Suppressor macrophage (primary cell): Measurements from ENCODE around the gene MAGI1.

ENCODE experiments used
- DNase-seq, 4 experiments: peaks; one replicate each; pipeline ENCODE4 v3.0.0-alpha.2; 2020 to 2022

MAGI1 gene

DNA sequence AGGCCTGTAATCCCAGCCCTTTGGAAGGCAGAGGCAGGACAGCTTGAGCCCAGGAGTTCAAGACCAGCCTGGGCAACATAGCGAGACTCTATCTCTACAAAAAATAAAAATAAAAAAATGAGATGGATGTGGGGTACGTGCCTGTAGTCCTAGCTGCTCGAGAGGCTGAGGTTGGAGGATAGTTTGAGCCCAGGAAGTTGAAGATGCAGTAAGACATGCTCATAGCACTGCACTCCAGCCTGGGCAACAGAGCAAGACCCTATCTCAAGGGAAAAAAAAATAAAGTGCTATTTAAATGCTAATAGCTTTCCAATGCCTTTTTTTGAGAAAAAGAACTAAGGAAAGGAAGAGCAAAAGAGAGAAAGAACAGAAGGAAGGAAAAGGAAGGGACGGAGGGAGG lies 94.5 kb downstream of the MAGI1 start:
- DNase-seq: no peak

DNA sequence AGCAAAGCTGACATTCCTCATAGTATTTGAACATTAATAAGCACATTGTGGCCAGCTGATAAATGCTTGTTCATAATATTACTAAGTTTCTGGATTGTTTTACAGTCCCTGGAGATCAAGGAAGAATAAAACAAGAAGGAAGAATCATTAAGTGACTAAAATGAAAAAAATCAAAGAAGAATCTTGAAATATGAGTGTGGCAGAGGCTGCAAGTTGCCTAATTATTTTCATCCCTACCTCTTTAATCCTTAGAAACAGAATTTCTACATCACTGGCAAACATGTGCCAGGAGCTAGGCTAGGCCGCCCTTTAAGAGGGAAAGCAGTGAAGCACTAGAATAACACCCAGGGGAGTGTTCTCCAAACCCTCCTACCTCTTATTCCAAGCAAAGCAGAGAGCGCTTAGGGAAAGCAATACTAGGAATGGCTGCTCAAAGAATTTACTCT lies 98.9 kb downstream of the MAGI1 start:
- DNase-seq: no peak

DNA sequence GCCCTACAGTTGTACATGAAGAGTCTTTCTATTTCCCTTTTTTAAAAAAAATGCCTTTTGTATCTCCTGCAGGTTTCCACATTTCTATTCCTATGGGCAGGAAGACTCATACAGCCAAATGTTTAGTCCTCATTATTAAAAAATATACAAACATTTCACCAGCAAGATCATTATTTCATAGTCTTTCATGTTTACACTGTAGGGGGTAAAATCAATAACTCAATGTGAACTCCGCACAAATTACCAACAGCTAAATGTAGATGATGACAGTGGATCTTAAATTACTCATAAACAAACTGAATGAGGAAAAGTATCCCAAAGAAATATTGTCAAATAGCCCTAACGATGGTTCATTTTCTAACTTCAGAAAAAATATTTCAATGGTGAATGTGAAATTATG lies 99.5 kb downstream of the MAGI1 start:
- no peak for DNase-seq

DNA sequence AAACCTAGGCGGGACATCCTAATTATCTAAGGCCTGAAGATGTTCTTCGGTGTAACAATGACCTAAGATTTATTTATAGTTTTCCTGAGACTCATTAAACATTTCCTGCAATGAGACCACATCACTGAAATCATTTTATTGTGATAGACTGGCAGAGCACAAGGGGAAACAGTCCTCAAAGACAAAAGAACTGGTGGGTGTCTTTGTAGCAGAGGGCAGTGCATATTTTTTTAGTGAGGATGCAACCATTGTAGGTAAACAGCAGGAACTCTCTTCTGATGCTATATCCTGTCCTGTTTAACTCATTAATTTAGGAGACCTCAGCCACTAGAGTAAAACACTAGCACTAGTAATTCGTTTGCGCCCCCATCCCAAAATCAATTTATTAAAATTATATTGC lies 100.0 kb downstream of the MAGI1 start:
- no peak for DNase-seq

DNA sequence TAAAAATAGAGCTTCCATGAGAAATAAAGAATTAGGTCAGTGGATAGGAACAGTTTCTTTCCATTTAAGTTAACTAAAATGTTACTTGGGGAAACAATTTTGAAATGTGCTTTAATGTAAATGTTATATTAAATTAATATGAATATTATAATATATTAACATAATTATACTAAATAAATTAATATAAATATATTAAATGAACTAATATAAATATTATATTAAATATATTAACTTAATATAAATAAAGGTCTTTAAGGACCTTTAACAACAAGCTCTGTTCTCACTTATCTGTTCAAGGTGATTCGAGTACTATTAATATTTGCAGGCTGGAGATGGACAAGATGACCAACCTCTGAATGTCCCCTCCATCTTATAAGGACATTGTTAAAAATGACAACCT lies 100.6 kb downstream of the MAGI1 start:
- DNase-seq: no peak

DNA sequence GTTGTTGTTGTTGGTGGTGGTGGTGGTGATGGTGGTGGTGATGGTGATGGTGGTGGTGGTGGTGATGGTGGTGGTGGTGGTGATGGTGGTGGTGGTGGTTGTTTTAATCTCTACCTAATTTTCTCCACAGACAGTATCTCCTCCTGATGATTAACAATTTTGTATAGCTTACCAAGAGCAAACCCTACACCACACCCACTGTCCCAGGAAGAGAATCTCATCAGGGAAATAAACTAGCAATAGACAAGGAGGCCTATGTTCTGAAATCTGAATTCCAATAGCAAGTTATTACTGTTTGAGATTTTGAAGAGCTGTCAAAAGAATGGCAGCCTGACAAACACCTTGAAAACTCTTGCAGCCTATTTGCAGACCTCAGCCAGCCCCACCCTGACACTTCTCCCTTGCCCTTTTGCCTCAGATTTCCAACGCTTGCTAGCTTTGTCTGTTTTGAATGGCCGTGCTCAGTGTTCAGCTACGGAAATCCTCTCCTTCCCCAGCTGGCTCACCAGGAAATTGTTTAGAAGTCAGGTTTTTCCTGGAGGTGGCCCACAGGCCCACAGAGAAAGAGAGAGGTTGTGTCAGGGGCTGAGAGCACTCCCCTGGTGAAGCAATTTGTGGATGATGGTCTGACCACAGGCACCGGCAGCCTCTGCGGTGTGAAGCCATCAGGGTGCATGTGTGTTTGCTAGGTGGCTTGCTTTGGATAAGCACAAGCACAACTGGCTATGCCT lies 101.6 kb downstream of the MAGI1 start:
- DNase-seq: no peak

DNA sequence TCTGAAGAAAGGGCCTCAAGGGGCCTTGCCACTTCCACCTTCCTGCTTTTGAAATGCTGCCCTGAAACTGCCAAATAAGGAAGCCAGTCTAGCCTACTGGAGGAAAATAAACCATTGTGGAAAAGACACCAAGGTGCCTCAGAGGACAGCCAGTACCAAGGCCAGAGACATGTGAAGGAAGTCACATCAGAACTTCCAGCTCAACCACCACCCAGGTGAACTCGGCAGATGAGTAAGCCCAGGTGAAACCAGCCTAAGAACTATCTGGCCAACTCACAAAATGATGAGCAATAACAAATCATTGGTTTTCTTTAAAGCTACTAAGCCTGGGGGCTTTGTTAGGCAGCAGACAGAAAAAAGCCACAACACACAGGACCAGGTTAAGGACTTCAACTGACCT lies 103.0 kb downstream of the MAGI1 start:
- no peak for DNase-seq

DNA sequence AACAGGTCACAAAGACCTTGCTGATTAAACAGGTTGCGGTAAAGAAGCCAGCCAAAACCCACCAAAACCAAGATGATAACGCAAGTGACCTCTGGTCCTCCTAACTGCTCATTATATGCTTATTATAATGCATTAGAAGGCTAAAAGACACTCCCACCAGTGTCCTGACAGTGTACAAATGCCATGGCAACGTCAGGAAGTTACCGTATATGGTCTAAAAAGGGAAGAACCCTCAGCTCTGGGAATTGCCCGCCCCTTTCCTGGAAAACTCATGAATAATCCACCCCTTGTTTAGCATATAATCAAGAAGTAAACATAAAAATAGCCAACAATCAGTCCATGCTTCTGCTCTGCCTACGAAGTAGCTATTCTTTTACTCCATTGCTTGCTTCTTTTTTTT lies 108.1 kb downstream of the MAGI1 start:
- DNase-seq: no peak

DNA sequence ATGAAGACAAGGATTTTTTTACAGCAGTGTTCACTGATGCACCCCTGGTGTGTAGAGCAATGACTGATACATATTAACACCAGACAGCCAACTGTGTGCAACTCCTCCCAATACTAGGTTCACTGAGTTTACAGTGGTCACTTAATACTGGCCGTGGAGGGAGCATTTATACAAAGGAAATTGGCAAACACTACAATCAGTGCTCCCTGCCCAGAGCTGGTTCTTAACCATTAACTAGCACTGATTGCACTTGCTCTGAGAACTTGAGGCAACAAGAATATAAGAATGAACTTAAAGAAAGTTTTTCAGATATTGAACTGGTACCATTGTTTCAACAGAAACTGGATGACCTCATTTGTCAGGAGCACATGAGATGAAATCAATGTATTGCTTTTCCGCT lies 110.6 kb downstream of the MAGI1 start:
- DNase-seq: no peak

DNA sequence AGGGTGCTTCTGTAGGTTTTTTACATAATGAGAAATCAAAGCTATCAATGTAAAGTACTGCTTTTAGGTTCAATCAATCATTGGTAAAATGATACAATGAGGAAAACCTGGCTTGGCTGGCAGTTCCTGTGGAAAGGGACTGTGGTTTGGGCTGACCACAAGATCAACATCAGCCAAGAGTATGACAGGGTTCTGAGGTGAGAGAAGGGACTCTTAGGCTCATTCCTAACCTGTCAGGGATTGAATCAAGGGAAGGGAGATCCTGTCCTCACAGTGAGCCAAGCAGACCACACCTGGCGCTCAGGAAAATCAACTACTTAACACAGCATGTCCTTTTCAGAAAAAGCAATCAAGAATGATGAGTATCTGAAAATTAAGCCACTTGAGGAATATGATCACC lies 111.1 kb downstream of the MAGI1 start:
- no peak for DNase-seq

DNA sequence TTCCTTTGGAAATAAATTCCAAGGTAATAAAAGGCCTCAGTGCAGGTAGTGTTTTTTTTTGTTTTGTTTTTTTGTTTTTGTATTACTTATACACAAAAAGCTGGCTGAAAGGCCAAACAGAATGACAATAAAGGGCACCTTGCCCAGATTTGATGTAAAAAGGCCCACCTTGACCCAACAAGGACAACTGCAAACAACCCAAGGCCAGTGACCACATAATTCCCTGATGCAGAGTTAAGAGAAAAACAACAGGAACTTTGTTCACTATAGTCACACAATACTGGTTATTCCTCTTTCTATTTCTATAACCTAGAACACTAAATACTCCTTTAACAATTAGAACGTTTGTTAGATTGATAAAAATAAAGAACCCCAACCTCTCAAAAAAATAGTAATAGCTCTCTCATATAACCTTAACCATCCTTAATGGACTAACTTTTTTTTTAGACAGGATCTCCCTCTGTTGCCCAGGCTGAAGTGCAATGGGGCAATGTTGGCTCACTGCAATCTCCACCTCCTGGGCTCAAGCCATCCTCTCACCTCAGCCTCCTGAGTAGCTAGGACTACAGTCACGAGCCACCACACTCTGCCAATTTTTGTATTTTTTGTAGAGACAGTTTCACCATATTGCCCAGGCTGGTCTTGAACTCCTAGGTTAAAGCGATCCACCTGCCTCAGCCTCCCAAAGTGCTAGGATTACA lies 113.3 kb downstream of the MAGI1 start:
- DNase-seq: no peak

DNA sequence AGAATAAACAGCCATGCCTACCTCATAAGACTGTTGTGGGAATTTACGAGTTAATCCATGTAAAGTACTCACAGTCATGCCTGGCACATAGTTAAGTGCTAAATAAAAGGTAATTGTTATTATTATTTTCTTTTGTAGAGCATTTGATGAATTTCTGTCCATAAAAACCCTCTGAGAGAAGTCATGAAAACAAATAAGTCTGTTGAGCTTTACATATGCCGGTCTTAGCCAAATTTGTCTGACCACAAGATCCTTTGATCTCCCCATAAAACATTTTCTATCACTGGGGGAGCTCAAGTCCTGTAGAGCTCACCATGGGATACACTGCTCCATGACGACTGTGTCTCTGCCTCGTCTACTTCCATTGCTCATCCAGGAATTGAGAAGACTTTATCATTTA lies 114.0 kb downstream of the MAGI1 start:
- no peak for DNase-seq

DNA sequence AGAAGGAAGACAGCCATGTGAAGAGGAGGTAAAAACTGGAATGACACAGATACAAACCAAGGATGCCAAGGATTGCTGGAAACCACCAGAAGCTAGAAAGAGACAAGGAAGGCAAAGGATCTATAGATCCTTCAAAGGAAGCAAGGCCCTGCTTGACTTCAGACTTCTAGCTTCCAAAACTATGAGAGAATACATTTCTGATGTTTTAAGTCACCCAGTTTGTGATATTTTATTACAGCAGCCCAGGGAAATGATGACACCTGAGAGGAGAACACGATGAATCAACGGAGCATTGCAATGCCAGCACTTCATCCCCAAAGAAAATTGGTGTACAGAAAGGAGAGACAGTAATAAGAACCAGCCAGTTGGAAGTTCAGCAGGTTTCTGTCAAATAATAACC lies 116.3 kb downstream of the MAGI1 start:
- no peak for DNase-seq

DNA sequence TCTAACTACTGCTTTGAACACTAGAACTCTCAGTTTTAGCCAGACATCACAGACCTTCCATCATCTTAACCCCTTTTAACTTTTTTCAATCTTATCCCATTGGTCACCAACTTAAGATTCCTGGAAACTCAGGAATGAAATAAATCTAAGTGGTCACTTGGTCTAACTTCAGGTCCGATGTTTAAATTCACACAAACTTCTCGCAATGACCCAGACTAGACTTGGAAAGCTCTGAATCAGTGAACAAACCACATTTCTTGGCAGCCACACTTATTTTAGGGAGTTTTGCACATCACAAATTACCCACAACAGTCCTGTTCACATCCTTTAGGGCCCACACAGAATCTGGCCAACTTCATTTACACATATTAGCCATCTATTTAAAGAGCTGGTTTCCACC lies 118.9 kb downstream of the MAGI1 start:
- no peak for DNase-seq

DNA sequence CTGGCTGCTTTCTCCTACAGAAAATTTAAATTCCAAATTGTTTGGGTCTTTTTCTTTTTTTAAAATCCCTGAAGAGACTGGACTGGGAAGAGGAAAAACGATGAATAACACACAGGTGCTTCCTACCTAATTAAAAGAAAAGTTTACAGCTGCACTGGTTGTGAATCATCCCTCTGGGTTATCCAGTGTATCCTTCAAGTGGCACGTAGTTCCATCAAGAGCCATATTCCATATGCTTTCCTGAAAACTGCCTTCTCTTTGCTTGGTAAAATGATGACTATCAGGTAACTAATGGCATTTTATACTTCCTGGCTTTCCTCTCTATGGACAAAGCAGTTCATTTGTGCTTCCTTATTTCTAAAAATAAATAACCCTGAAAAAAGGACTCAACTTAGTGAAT lies 123.2 kb downstream of the MAGI1 start:
- DNase-seq: no peak

DNA sequence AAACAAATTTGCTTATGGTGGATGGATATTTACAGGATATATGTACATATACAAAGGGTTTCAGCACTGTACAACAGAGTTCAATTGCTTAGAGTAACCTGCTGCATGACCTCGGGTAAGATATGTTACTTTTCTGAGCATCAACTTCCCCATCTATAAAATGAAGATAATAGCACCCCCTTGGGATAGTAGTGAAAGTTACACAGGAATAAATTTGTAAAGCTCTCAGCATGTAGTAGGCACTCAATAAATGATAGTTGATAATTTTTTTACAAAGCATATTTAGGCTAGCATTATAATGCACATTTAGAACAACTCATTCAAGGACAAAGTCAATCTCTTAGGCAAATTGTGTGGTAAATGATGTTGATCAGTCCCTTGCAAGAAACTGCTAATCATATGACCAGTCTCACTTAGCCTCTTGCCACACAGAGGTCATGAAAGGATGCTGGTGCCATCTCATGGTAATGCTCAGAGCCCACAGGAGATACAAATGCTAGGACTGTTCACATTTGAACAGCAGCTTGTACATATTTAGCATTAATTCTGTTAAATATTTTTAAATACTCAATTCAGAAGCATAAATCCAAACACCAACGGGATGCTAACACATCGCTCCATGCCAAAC lies 123.9 kb downstream of the MAGI1 start:
- DNase-seq: peak in 2 of 4 experiments; percentile 4 to 7

DNA sequence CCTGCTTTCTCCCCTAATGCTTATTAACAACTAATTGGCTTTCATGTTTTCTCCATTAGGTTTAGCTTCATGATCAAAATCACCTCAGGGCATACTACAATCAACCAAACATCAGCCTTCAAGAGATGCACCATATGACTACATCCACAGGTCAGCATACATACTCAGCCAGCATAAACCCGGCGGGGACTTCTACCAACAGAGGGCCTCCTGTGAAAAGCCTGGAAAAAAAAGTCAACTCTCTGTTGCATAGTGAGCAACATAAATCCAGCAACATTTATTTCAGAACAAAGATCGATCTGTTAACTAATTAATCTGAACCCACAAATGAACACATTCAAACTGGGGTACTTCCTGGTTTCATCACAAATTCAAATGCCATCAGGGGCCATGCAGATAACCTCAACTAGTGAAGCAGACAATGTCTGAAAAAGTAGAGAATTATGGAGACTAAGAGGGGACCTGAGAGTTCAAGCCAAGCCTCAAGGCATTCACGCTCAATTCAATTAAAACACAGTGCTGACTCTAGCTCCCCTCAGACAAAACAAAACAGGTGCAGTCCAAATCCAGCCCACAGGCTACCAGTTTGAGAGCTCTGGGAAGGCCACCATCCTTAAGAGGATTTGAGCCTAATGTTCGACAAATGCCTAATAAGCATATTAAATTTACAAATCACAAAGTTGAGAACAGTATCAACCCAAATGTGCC lies 124.5 kb downstream of the MAGI1 start:
- no peak for DNase-seq

DNA sequence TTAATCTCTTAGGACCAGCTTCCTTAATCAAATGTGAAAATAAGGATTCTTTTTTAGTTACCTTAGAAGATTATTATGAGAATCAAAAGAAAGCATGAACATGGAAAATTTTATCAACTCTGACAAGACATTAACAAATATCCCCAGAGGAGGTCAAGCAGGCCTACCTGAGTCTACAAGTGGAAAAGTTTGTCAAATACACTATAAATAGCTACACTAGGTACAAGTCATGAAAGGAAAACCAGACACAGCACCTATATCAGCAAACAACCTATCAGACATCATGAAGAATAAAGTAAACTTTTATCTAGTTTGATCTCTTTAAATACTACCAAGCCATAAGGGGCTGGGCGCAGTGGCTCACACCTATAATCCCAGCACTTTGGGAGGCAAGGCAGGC lies 126.1 kb downstream of the MAGI1 start:
- DNase-seq: no peak

DNA sequence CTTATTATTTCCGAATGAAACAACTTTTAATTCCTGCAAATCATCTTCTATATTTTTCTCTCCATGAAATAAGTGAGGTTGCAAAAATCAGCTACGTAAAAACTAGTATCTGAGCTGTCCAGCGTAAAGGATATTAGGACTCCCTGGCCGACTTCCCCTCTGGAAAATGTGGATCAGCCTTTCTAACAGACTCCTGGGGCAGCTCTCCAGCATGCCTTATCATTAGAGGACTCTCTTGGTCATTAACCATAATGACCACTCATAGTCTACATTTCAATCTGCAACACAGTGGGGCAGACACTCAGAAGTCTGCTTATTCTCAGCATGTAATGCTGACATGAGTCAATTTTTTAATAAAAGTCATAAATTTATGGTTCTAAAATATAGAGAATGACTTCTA lies 130.1 kb downstream of the MAGI1 start:
- no peak for DNase-seq

DNA sequence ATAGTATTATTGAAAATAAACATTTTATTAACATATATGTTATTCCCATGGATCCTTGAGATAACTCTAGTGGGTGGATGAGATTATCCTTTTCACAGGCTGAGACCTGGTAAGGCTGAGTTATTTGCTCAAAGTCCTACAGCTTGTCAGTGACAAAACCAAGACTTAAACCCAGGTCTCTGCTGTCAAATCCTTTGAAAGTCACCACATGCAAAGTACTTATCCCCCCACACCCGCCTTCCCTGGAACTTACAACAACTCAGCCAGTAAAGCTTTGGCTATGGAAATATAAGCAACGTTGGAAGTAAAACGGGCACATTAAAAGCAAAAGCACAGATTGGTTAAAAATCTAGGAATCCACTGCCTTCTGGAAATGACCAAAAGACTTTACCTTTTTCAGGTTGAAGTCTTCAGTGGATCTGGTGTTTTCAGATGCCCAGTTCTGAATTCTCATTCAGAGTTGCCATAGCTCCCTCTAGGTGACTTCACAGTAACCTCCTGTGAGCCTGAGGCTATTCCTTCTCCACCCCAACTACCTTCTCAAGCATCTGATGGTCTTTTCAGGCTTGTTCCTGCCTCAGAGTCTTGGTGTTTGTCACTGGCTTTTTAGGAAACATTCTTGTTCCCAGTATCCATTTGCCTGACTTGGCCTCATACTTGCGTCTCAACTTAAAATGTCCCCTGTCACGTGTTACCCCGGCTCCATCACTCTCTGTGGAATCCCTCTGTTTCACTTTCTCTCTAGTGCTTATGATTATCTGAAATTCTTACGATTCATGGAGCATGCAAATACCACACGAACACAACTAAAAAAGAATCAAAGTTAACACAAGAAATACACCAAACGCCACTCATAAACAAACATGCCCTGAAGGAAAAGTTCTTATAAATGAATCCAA lies 131.2 kb downstream of the MAGI1 start:
- DNase-seq: no peak

DNA sequence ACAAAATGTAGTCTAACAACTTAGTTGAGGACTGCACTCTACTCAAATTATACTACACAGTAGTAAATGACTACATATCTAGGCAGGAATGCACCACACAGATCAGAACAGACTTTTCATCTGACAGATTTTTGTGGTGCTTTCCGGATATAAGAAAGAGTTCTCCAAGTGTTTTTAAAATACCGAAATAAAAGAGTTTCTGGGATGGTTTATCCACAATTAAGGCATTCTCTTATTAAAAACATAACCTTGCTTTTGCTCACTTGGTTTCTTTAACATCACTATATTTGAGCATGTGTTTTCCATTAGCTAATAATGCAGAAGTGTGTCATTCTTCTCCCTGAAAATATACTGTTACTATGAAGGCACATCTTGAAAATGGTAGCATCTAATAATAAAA lies 132.9 kb downstream of the MAGI1 start:
- DNase-seq: no peak

DNA sequence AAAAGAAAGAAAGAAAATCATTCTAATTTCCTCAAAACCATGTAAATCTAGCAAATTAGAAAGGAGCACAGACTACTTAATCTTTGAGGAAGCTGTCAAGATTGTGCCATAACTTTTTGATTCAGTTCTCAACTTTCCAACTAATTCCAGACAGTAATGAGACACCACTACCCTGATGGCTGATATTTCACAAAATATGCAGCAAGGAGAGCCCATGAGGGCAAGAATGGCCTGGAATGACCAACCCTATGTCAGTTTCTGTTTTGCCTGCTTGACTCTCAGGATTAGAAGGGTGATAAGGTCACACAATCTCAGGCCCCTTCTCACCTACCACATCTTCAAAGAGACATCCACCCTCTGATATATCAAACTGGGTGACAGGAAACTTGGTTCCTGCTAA lies 134.7 kb downstream of the MAGI1 start:
- no peak for DNase-seq
